HG03439 (cell line): ENCODE data around the gene HERC6.
"Not testable (repeated sequence)": the region's sequence is repeated elsewhere in the genome, so short reads cannot be mapped to it uniquely, and the experiment has no call there.

Experiments
- ATAC-seq: cut with Tn5 transposase; IDR thresholded peaks from one replicate; pipeline ENCODE4 v1.9.1; 2021; ENCODE audit warnings: mild to moderate bottlenecking, moderate library complexity; ENCODE audit not compliant: unreplicated experiment

The HERC6 gene

GRCh38 chr4:88378691-88379559 is at the start of gene HERC6:
HERC6 (plus strand) TSS chr4:88378852; CDS start chr4:88378922, 70 bp downstream.
- ATAC-seq = peak; percentile 80

GRCh38 chr4:88333741-88334405 is 44.8 kb upstream of the HERC6 start:
- ATAC-seq = no peak

DNA sequence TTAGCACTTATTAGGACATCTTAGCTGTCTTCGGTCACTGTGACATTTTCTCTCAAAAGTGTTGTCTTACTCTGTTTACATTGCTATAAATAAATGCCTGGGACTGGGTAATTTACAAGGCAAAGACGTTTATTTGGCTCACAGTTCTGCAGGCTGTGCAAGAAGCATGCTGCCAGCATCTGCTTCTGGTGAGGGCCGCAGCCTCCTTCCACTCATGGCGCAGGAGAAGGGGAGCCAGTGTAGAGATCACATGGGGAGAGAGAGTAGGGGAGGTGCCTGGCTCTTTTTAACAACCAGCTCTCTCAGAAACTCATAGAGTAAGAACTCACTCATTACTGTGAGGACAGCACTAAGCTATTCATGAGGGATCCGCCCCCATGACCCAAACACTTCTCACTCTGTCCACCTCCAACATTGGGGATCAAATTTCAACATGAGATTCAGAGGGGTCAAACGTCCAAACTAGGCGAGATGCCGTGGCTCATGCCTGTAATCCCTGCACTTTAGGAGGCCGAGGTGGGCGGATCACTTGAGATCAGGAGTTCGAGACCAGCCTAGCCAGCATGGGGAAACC is 43.5 kb upstream of the HERC6 start:
- no peak for ATAC-seq

DNA sequence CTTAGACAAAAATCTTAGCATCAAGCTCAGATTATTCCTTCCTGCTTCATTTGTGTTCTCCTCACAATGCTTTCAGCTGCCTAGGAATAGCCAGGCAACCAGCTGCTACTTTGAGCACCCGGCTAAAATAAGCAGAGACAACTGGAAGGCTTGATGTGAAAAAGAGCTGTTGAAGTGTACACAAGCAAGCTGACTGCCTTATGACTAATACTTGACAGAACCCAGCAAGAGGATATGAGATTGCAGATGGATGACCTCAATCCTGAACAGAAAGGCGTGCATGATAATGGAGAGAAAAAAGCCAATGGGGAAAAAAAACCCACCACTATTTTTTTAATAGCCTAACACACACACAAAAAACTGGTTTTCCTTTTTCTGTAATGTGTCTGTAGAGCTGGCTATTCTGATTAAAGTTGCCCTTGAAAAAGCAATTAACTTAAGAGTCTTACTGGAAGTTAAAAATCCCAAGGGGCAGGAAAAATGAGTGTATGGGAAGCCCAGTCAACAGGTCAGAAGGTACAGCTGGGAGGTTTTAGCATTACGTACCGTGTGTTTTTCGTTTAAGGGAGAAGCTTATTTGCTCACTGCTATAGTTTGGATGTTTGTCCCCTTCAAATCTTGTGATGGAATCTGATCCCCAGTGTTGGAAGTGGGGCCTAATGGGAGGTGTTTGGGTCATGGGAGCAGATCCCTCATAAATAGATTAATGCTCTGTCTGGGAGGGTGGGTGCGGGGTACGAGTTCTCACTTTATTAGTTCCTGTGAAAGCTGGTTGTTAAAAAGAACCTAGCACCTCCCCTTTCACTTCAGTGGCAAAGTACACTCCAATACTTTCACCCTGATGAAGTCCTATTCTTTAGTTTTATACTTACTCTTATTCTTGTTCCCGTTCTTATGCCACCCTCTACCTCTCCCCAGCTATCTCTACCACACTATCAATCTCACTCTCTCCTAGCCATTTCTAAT is 37.1 kb upstream of the HERC6 start:
- ATAC-seq = no peak

- not testable (repeated sequence) for ATAC-seq
Measured at GRCh38 chr4:88346902-88347301, 31.8 kb upstream of the HERC6 start.

GRCh38 chr4:88348761-88349160 is 29.9 kb upstream of the HERC6 start:
- ATAC-seq = not testable (repeated sequence)

- ATAC-seq = no peak
Measured at GRCh38 chr4:88350786-88351185, 27.9 kb upstream of the HERC6 start.

- ATAC-seq = no peak
Measured at GRCh38 chr4:88352062-88352740, 26.5 kb upstream of the HERC6 start.

- no peak for ATAC-seq
Measured at GRCh38 chr4:88353324-88353723, 25.3 kb upstream of the HERC6 start.

DNA sequence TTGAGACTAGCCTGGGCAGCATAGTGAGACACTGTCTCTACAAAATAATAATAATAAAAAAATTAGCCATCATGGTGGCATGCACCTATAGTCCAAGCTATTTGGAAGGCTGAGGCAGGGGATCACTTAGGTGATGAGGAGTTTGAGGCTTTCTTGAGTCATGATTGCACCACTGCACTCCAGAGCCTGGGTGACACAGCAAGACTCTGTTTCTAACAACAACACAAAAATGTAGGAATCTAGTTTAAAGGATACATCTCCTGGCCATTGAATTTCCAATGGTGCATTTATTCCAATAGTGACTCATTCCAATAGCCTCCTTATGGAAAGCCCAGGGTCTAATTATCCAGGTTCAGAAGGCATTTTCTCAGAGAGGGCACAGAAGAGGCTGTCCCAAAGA is 21.9 kb upstream of the HERC6 start:
- ATAC-seq = no peak

DNA sequence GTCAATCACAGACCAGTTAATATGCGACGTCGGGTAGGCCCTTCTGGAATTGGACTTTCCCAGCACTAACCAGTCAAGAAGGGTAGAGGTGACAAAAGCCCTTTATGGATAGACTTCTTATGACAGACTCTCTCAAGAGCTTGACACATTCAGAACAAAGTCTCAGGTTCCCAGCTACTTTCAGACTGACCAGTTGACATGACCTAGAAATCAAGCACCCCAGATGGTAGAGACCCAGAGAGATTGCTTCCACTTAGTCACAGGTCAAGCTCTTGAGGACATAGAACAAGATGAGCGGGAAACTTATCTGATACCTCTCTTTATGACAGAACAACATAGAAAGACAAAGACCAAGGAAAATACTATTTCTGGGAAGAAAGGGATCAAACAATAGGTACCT is 21.4 kb upstream of the HERC6 start:
- no peak for ATAC-seq

DNA sequence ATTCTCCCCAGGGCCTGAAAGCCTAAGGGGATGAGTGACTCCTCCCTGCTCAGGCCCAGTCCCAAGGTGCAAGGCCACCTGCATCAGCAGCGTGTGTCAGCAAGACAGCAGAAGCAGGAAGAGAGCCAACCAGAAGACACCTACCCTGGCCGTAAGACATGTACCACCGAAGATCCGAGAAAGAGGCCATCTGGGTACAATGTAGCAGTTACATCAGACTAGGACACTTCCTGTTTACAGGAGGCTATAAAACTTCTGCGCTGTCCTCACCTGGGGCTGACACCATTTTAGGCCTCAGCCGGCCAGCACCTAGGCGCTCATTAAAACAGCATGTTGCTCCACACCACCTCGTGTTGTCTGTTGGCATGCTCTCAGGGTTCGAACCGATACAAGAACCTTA is 19.1 kb upstream of the HERC6 start:
- no peak for ATAC-seq

GRCh38 chr4:88360256-88360655 is 18.4 kb upstream of the HERC6 start:
- ATAC-seq = no peak

GRCh38 chr4:88360791-88361190 is 17.9 kb upstream of the HERC6 start:
- no peak for ATAC-seq

- ATAC-seq = not testable (repeated sequence)
Measured at GRCh38 chr4:88361217-88361773, 17.4 kb upstream of the HERC6 start.

DNA sequence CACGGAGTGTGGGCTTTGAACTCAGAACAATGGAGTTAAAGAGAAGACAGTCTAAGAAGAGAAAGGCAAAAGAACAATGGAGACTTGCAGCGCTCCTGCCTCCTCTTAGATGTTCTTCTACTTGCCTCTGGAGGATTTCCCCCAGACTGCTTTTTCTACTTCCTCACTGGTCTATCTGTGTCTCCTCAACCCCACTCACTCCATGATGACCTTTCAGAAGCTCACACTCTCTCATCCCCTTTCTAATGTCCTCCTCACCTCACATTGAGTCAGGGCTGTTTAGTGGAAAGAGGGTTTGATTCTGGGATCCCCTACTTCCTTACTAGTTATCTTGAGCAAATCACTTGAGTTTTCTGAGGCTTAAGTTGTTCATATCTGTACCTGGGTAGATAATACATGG is 12.2 kb upstream of the HERC6 start:
- ATAC-seq = no peak

- no peak for ATAC-seq
Measured at GRCh38 chr4:88367826-88368225, 10.8 kb upstream of the HERC6 start.

DNA sequence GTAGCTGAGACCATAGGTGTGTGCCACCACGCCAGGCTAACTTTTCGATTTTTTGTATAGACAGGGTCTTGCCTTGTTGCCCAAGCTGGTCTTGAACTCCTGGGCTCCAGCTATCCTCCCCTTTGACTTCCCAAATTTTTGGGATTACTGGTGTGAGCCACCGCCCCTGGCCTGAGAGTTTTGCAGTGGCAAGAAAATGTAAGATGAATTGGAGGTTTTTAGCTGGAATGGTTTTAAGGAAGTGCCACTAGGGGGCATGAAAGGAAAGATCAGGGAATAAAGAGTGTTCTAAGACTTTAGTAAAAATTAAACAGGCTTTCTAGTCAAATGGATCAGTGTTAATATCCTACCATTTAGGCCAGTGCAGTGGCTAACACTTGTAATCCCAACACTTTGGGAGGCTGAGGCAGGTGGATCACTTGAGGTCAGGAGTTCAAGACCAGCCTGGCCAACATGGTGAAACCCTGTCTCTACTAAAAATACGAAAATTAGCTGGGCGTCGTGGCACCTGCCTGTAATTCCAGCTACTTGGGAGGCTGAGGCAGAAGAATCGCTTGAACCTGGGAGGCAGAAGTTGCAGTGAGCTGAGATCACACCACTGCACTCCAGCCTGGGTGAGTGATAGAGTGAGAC is 9.4 kb upstream of the HERC6 start:
- ATAC-seq = not testable (repeated sequence)

DNA sequence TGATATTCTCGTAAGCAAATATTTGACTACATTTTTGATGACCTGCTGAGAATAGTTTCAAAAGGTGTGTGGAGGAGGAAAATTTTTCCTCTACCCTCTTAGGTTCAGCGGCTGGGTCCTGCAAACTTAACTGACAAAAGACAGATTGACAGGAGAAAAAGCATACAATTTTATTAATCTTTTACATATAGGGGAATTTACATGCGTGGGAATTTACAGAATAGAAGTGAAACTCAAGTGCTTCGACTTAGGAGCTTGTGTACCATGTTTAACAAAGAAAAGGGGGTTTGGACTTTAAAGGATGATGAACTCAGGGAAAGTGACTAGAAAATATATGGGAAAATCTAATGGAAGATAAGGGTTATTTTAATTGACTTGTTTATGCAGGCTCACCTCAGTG is 2.5 kb downstream of the HERC6 start:
- ATAC-seq = no peak
